ENCODE data around the gene TANGO2. TPM values are rescaled to one million over a fixed set of nuclear protein-coding genes. Genes with fewer than 3 reads are reported as not detected.
A peak's percentile ranks its signal among the peaks of the same experiment; 100 is the strongest.

TANGO2 gene, protein sequence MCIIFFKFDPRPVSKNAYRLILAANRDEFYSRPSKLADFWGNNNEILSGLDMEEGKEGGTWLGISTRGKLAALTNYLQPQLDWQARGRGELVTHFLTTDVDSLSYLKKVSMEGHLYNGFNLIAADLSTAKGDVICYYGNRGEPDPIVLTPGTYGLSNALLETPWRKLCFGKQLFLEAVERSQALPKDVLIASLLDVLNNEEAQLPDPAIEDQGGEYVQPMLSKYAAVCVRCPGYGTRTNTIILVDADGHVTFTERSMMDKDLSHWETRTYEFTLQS
- 27.4 and 30.0 TPM in 2 replicates for total RNA-seq

DNA sequence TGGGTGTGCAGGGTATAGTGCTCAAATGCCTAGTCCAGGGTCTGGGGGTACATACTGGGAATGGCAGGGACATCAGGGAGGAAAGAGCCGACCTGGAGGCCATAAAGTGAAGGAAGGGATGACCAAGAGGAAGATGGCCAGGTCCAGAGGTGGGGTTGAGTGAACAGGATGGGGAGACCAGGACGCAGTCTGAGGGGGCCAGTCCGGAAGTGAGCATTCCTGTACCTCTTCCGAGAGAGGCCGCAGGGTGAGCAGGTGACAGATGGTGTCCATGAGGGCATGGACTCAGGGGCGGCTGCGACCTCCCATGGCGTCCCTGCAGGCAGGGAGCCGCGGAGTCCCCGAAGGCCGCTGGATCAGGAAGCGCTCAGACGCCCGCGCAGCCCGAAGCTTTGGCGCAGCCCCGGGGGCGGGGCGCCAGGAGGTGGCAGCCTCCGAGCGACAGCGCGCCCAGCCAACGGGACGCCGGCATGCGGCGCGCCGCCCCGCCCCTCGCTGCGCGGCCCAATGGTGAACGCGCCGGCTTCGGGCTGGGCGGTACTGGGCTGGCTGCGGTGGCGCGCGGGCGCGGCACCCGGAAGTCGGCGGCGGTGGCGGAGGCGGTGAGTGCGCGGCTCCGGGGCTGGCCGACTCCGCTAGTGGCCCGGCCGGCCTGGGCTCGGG is at the start of gene TANGO2:
TSS of gene TANGO2 (plus strand) at position 578 of the 663 bp plus-strand sequence. CDS start 15,689 bp downstream, outside the sequence.
- no peaks in the 10 kb centered on the region for H3K9me3 Mint-ChIP-seq
- peaks cover 7% of the 10 kb centered on the region for H3K36me3 Mint-ChIP-seq (ENCODE audit: low read depth)
- DNase-seq (ENCODE audit: low spot score) = peak; percentile 91
- peaks cover 8% of the 10 kb centered on the region for H3K27me3 Mint-ChIP-seq (ENCODE audit: low read depth)
- intact Hi-C loops (cut with micrococcal nuclease) = loop anchor here (2.0 to 10.0 kb wide), 2 partner anchors 64 to 96 kb away; partner anchors contain the start of genes DGCR8, RANBP1 and TRMT2A
- peak within 1 kb of the TSS; percentile 80 for H3K27ac Mint-ChIP-seq
- H3K4me3 Mint-ChIP-seq (ENCODE audit: low read depth) = peak within 1 kb of the TSS; percentile 91
- H3K4me1 Mint-ChIP-seq (ENCODE audit: low read depth) = peaks cover 17% of the 10 kb centered on the region

DNA sequence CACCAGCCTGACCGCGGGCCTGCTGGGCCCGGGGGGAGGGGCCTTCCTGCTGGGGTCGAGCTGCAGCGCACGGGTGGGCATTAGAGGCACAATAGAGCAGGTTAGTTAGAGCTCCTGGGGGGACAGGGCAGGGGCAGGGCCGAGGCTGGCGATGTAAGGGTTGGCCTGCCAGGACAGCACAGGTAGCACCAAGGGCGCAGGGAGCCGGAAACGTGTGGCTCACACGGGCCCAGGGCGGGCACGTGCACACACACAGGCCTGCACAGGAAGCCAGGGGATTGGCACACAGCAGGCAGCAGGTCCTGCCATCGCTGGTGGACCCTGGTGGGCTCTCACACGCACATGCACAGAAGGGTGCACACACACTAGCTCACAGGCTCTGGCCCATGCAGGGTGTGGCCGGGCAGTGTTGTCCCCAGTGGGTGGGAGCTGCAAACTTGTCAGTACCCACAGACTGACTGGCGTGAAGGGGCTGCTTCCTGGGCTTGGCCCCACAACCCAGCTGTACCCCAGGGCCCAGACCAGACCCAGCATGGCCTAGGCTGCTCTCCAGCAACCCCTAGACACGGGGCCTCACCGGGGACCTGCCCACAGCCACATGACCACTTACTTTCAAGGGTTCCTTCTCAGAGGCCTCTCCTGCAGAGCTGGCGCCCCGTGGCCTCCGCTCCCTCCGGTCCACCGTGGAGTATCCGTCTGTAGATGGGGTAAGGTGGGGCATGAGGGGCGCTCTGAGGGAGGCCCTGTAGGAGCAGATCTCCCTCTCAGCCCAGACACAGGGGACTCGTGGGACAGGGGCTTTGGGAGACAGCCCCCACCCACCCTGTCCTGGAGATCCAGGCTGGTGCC is 49.4 kb upstream of the TANGO2 start:
- peaks cover 9% of the 10 kb centered on the region for H3K36me3 Mint-ChIP-seq (ENCODE audit: low read depth)
- H3K4me1 Mint-ChIP-seq (ENCODE audit: low read depth) = no peaks in the 10 kb centered on the region
- intact Hi-C loops (cut with micrococcal nuclease) = loop anchor here (2.0 to 5.0 kb wide), 2 partner anchors 56 to 157 kb away; no protein-coding TSS in a partner anchor
- H3K4me3 Mint-ChIP-seq (ENCODE audit: low read depth) = no peak overlapping the region
- H3K27ac Mint-ChIP-seq = no peak overlapping the region
- no peak for DNase-seq (ENCODE audit: low spot score)
- no peaks in the 10 kb centered on the region for H3K27me3 Mint-ChIP-seq (ENCODE audit: low read depth)
- H3K9me3 Mint-ChIP-seq = no peaks in the 10 kb centered on the region

DNA sequence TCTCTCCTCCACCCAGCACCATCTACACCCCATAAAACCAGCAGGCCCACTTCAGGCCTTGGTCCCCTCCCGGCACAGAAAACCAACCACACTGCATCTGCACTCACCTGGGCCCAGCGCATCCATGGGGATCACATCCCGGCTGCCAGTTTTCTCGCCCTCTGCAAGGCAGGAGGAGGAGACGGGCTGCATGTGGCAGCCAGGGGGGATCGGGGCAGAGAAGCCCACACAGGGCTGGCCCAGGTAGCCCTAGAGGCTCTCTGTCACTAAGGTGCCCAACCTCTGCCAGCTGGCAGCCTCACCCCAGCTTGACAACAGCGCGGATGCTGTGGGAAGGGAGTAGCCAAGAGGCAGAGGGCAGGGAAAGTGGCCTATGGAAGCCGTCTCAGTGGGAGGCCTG is 48.7 kb upstream of the TANGO2 start:
- Mint-ChIP-seq H3K27me3 (ENCODE audit: low read depth) (no peaks in the 10 kb centered on the region), H3K36me3 (ENCODE audit: low read depth) (peaks cover 2% of the 10 kb centered on the region), H3K4me1 (ENCODE audit: low read depth) (no peaks in the 10 kb centered on the region), H3K4me3 (ENCODE audit: low read depth) (no peak overlapping the region), H3K9me3 (no peaks in the 10 kb centered on the region), H3K27ac (no peak overlapping the region)
- DNase-seq (ENCODE audit: low spot score) = no peak
- intact Hi-C loops (cut with micrococcal nuclease) = loop anchor here (5.0 kb wide), 1 partner anchor 55 kb away; no protein-coding TSS in a partner anchor

- no peaks in the 10 kb centered on the region for H3K27me3 Mint-ChIP-seq (ENCODE audit: low read depth)
- intact Hi-C loops (cut with micrococcal nuclease) = loop anchor here (5.0 kb wide), 1 partner anchor 54 kb away; no protein-coding TSS in a partner anchor
- H3K4me1 Mint-ChIP-seq (ENCODE audit: low read depth) = no peaks in the 10 kb centered on the region
- no peaks in the 10 kb centered on the region for H3K36me3 Mint-ChIP-seq (ENCODE audit: low read depth)
- H3K27ac Mint-ChIP-seq = no peak overlapping the region
- no peak overlapping the region for H3K4me3 Mint-ChIP-seq (ENCODE audit: low read depth)
- no peak for DNase-seq (ENCODE audit: low spot score)
- H3K9me3 Mint-ChIP-seq = no peaks in the 10 kb centered on the region
Measured at GRCh38 chr22:19972652-19973550, 48.0 kb upstream of the TANGO2 start.

DNA sequence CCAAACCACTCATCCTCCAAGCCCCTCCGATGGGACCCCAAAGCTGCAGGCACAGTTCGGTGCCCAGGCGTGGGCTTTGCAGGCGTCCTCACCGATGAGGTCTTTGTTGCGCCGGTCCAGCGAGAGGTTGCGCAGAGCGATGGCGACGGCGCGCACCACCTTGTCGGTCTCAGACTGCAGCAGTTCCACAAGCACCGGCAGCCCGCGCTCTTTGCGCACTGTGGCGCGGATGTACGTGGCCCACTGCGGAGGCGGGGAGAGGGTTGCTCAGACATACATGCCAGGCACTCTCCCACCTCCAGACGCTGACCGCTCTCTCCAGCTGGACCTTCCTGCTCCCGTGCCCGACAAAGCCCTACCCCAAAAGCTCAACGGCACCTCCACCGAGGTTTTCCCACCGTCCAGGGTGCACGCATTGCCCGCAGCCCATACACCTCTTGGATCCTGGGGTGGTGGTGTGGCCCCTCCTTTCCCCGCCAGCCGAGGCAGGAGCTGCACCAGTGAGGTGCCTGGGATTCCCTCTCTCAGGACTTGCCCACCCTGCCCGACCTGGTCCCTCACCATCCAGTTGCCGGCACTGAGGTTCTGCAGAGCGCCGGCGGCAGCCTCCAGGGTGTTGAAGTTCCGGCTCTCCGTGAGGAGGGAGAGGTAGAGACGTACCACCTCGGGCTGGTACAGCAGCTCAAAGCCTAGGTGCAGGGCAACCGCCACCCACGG is 47.2 kb upstream of the TANGO2 start:
- Mint-ChIP-seq H3K27me3 (ENCODE audit: low read depth) (no peaks in the 10 kb centered on the region), H3K9me3 (no peaks in the 10 kb centered on the region), H3K27ac (no peak overlapping the region), H3K36me3 (ENCODE audit: low read depth) (no peaks in the 10 kb centered on the region), H3K4me3 (ENCODE audit: low read depth) (no peak overlapping the region), H3K4me1 (ENCODE audit: low read depth) (no peaks in the 10 kb centered on the region)
- no peak for DNase-seq (ENCODE audit: low spot score)
- intact Hi-C loops (cut with micrococcal nuclease) = loop anchor here (5.0 kb wide), 1 partner anchor 54 kb away; no protein-coding TSS in a partner anchor

- intact Hi-C loops (cut with micrococcal nuclease) = loop anchor here (5.0 kb wide), 1 partner anchor 53 kb away; no protein-coding TSS in a partner anchor
- no peaks in the 10 kb centered on the region for H3K36me3 Mint-ChIP-seq (ENCODE audit: low read depth)
- H3K9me3 Mint-ChIP-seq = no peaks in the 10 kb centered on the region
- H3K27ac Mint-ChIP-seq = no peak overlapping the region
- H3K4me3 Mint-ChIP-seq (ENCODE audit: low read depth) = no peak overlapping the region
- no peaks in the 10 kb centered on the region for H3K4me1 Mint-ChIP-seq (ENCODE audit: low read depth)
- no peaks in the 10 kb centered on the region for H3K27me3 Mint-ChIP-seq (ENCODE audit: low read depth)
- peak; percentile 30 for DNase-seq (ENCODE audit: low spot score)
Measured at GRCh38 chr22:19974268-19974861, 46.5 kb upstream of the TANGO2 start.

DNA sequence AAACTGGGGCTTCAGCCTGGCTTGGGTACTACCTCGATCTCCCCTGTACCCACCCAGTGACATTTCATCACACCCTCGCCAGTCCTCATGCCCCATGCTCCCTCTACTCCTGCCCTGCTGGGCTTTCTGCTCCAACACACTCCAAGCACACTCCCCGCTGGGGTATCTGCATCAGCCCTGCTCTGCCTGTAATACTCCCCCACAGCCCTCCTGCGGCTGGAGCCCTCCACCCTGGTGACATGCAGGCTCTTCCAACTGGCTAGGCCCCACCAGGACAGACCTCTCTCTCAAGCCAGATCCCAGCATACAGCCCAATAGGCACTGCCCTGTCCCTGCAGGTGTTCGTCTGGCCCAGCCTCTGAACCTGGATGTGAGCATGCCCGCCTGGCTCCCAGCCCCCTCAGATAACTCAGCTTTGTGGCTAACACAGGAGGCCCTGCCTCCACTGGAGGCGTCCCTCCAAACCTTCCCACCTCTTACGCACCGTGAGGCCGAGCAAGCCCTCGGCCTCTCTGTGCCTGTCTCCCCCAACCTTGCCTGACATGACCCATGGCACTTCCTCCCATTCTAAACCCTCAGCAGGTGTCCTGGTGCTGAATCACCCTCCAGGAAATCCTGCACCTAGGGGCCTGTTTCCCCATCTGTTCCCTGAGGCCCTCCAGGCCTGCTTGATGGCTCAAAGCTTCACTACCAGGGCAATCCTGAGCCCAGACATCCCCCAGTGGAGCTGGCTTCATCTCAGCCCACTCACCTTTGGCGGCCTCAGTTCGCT is 45.8 kb upstream of the TANGO2 start:
- no peak overlapping the region for H3K27ac Mint-ChIP-seq
- no peak for DNase-seq (ENCODE audit: low spot score)

DNA sequence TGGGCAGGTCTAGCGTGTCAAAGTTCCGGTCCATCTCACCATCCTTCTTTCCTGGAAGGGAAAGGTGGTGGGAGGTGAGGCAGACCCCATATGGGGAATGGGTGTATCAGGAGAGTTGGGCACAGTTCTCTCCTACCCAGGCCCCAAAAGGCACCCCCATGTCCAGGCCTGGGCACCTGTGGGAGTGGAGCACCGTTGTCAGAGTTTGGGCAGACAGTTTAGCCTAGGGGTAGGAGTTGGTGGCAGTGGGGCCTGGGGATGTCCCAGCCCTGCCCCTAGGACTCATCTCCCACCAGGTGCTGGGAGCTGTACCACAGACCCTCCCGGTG is 45.2 kb upstream of the TANGO2 start:
- DNase-seq (ENCODE audit: low spot score) = no peak
- H3K27me3 Mint-ChIP-seq (ENCODE audit: low read depth) = no peaks in the 10 kb centered on the region
- intact Hi-C loops (cut with micrococcal nuclease) = no loop called here
- no peaks in the 10 kb centered on the region for H3K36me3 Mint-ChIP-seq (ENCODE audit: low read depth)
- H3K4me3 Mint-ChIP-seq (ENCODE audit: low read depth) = no peak overlapping the region
- H3K4me1 Mint-ChIP-seq (ENCODE audit: low read depth) = no peaks in the 10 kb centered on the region
- H3K9me3 Mint-ChIP-seq = no peaks in the 10 kb centered on the region
- no peak overlapping the region for H3K27ac Mint-ChIP-seq

More for the DNA sequence above, 45.8 kb upstream of the TANGO2 start:
- Mint-ChIP-seq H3K9me3 (no peaks in the 10 kb centered on the region), H3K36me3 (ENCODE audit: low read depth) (no peaks in the 10 kb centered on the region), H3K4me3 (ENCODE audit: low read depth) (no peak overlapping the region), H3K4me1 (ENCODE audit: low read depth) (no peaks in the 10 kb centered on the region), H3K27me3 (ENCODE audit: low read depth) (no peaks in the 10 kb centered on the region)
- intact Hi-C loops (cut with micrococcal nuclease) = loop anchor here (5.0 kb wide), 1 partner anchor 52 kb away; no protein-coding TSS in a partner anchor

- intact Hi-C loops (cut with micrococcal nuclease) = no loop called here
- DNase-seq (ENCODE audit: low spot score) = no peak
- Mint-ChIP-seq H3K4me3 (ENCODE audit: low read depth) (no peak overlapping the region), H3K27ac (no peak overlapping the region), H3K27me3 (ENCODE audit: low read depth) (no peaks in the 10 kb centered on the region), H3K9me3 (no peaks in the 10 kb centered on the region), H3K4me1 (ENCODE audit: low read depth) (no peaks in the 10 kb centered on the region), H3K36me3 (ENCODE audit: low read depth) (no peaks in the 10 kb centered on the region)
Measured at GRCh38 chr22:19976671-19977070, 44.2 kb upstream of the TANGO2 start.

GRCh38 chr22:19977296-19978243 is 43.3 kb upstream of the TANGO2 start:
- H3K27ac Mint-ChIP-seq = no peak overlapping the region
- no peaks in the 10 kb centered on the region for H3K27me3 Mint-ChIP-seq (ENCODE audit: low read depth)
- no peaks in the 10 kb centered on the region for H3K9me3 Mint-ChIP-seq
- DNase-seq (ENCODE audit: low spot score) = no peak
- no peaks in the 10 kb centered on the region for H3K36me3 Mint-ChIP-seq (ENCODE audit: low read depth)
- no peaks in the 10 kb centered on the region for H3K4me1 Mint-ChIP-seq (ENCODE audit: low read depth)
- intact Hi-C loops (cut with micrococcal nuclease) = no loop called here
- no peak overlapping the region for H3K4me3 Mint-ChIP-seq (ENCODE audit: low read depth)

Data from activated T-helper 2 cell treated with anti-CD3 and anti-CD28 coated beads, Interferon-gamma antibody, Interleukin-2, Interleukin-4, amounts not matched to agents 10 μg/mL and 5 μg/mL and 100 μg/mL, durations not matched to agents 14 hours and 24 hours and 36 hours (primary cell).